A549 (cell line): ENCODE measurements around the gene BRF1.

ENCODE experiments used
- JUNB ChIP-seq: fragments of >200 bp; sonication (Bioruptor Twin); formaldehyde crosslinking; IDR thresholded peaks from 2 replicates; pipeline ENCODE4 v1.6.1; 2016
- NPAS2 ChIP-seq: fragments of 250-450 bp; sonication (Bioruptor Pico); IDR thresholded peaks from 2 replicates; pipeline ENCODE4 v1.8.0; 2022; ENCODE audit warnings: mild to moderate bottlenecking, moderate library complexity, borderline replicate concordance
- ZC3H11A ChIP-seq: fragments of 450-650 bp; IDR thresholded peaks from 2 replicates; pipeline ENCODE4 v1.6.1; 2014; ENCODE audit warnings: antibody characterized with exemption, mild to moderate bottlenecking
- TF ChIP-seq, protein P1 (sequence below): IDR thresholded peaks from 2 replicates; pipeline ENCODE4 v1.6.1; 2012
- TF ChIP-seq, protein P2 (sequence below): fragments of >200 bp; sonication (Bioruptor Twin); formaldehyde crosslinking; IDR thresholded peaks from 3 replicates; pipeline ENCODE4 v1.5.1; 2016
- TF ChIP-seq, protein P3 (sequence below): fragments of 200-600 bp; sonication (generic); IDR thresholded peaks from 2 replicates; pipeline ENCODE4 v1.6.1; 2016; ENCODE audit warnings: antibody characterized with exemption, mild to moderate bottlenecking, moderate library complexity

DNA sequence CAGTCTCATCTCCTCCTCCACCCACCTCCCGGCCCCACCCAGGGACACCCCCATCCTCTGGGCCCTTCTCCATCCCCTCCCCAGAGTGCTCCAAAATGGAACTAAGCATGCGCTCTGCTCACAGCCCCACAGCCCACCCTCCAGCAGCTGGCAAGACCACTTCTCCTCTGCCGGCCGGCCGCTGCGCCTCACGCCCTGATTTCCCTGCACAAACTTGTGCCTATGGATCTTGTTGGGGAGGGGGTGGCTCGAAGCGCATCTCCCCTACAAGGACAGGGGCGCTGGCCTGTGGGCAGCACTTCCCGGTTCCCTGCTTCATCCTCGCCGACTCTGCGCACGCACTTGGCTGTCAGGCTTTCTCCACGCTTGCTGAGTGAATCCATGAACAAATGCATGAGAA is 100.2 kb downstream of the BRF1 start:
- TF ChIP-seq, protein P1, sequence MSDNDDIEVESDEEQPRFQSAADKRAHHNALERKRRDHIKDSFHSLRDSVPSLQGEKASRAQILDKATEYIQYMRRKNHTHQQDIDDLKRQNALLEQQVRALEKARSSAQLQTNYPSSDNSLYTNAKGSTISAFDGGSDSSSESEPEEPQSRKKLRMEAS = no peak
- TF ChIP-seq, protein P2, sequence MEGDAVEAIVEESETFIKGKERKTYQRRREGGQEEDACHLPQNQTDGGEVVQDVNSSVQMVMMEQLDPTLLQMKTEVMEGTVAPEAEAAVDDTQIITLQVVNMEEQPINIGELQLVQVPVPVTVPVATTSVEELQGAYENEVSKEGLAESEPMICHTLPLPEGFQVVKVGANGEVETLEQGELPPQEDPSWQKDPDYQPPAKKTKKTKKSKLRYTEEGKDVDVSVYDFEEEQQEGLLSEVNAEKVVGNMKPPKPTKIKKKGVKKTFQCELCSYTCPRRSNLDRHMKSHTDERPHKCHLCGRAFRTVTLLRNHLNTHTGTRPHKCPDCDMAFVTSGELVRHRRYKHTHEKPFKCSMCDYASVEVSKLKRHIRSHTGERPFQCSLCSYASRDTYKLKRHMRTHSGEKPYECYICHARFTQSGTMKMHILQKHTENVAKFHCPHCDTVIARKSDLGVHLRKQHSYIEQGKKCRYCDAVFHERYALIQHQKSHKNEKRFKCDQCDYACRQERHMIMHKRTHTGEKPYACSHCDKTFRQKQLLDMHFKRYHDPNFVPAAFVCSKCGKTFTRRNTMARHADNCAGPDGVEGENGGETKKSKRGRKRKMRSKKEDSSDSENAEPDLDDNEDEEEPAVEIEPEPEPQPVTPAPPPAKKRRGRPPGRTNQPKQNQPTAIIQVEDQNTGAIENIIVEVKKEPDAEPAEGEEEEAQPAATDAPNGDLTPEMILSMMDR = no peak
- TF ChIP-seq JUNB (no peak), ZC3H11A (no peak), NPAS2 (no peak)
- TF ChIP-seq, protein P3, sequence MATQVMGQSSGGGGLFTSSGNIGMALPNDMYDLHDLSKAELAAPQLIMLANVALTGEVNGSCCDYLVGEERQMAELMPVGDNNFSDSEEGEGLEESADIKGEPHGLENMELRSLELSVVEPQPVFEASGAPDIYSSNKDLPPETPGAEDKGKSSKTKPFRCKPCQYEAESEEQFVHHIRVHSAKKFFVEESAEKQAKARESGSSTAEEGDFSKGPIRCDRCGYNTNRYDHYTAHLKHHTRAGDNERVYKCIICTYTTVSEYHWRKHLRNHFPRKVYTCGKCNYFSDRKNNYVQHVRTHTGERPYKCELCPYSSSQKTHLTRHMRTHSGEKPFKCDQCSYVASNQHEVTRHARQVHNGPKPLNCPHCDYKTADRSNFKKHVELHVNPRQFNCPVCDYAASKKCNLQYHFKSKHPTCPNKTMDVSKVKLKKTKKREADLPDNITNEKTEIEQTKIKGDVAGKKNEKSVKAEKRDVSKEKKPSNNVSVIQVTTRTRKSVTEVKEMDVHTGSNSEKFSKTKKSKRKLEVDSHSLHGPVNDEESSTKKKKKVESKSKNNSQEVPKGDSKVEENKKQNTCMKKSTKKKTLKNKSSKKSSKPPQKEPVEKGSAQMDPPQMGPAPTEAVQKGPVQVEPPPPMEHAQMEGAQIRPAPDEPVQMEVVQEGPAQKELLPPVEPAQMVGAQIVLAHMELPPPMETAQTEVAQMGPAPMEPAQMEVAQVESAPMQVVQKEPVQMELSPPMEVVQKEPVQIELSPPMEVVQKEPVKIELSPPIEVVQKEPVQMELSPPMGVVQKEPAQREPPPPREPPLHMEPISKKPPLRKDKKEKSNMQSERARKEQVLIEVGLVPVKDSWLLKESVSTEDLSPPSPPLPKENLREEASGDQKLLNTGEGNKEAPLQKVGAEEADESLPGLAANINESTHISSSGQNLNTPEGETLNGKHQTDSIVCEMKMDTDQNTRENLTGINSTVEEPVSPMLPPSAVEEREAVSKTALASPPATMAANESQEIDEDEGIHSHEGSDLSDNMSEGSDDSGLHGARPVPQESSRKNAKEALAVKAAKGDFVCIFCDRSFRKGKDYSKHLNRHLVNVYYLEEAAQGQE = no peak
